Measurements from ENCODE around the gene TBC1D4. TPM values are rescaled to one million over a fixed set of nuclear protein-coding genes. Genes with fewer than 3 reads are reported as not detected.
A peak's percentile ranks its signal among the peaks of the same experiment; 100 is the strongest.

Gene TBC1D4
- total and polyA plus RNA-seq, 10 of the 15 experiments (the other 5 are each of a cell fraction or from before 2014, with no cell fraction given) = 11.0 to 38.6 (median 25.5) TPM

GRCh38 chr13:75482070-75482819, at the start of gene TBC1D4 (continued):
- peak; percentile 81 to 88 (median 86) for TF ChIP-seq CTCF (IDR thresholded peaks at IDR 0.05 in 2 of 3, conservative IDR thresholded peaks at IDR 0.05 in 1 of 3; ENCODE audit: control insufficient read depth in 2 of 3, extremely low read depth in 1 of 3, insufficient read depth in 1 of 3, low read depth in 3 of 3, low read length in 3 of 3)
- TF ChIP-seq EZH2 (IDR thresholded peaks at IDR 0.05; ENCODE audit: borderline replicate concordance, control insufficient read depth, low read depth, low read length) = no peak
- TF ChIP-seq RUNX3 (IDR thresholded peaks at IDR 0.05; ENCODE audit: low read length) = peak; percentile 46
- 0 out of 2 replicates have a peak, but pooled peaks have one; percentile 14 for TF ChIP-seq ATF7 (IDR thresholded peaks at IDR 0.05; ENCODE audit: low read depth)
- peak; percentile 60; the same call in 1 of the 2 replicates for TF ChIP-seq BMI1 (IDR thresholded peaks at IDR 0.05; ENCODE audit: borderline replicate concordance)
- TF ChIP-seq SREBF1 (IDR thresholded peaks at IDR 0.05; ENCODE audit: low read length) = no peak
- TF ChIP-seq RELA (IDR thresholded peaks at IDR 0.05; ENCODE audit: borderline replicate concordance, partially characterized antibody) = peak; percentile 13

GRCh38 chr13:75530549-75530961, 48.6 kb upstream of the TBC1D4 start:
- H3K4me1 ChIP-seq (ENCODE audit: control insufficient read depth, insufficient read depth, low read length) = peaks cover 5% of the 10 kb centered on the region; the same call in 1 of the 2 replicates
- DNase-seq (ENCODE audit: low read depth, low spot score) (no peak), ATAC-seq (peak; percentile 75), FAIRE-seq (peak; percentile 80)
- peaks cover 1% of the 10 kb centered on the region for H3K79me2 ChIP-seq (ENCODE audit: control insufficient read depth, insufficient read depth, low read length)
- no peak overlapping the region for H3K4me3 ChIP-seq
- intact Hi-C loops (cut with micrococcal nuclease; ENCODE audit: unreplicated experiment) (loop anchor here (2.0 kb wide), 1 partner anchor 16 kb away; no protein-coding TSS in a partner anchor), in situ Hi-C loops (cut with MboI) (no loop called here)
- H3K27me3 ChIP-seq (replicated peaks in 1 of 2; ENCODE audit: control insufficient read depth in 2 of 2, insufficient read depth in 2 of 2, low read length in 1 of 2) = no peaks in the 10 kb centered on the region
- no peak overlapping the region for H3K4me2 ChIP-seq (ENCODE audit: control insufficient read depth, insufficient read depth)
- H3K9me3 ChIP-seq (replicated peaks; ENCODE audit: control insufficient read depth, insufficient read depth, low read length) = no peaks in the 10 kb centered on the region; the same call in 2 of the 3 replicates
- peaks cover 0 to 7% of the 10 kb centered on the region in 2 experiments; a peak in 3 of 4 replicates for H3K36me3 ChIP-seq (ENCODE audit: control insufficient read depth in 2 of 2, insufficient read depth in 2 of 2, low read length in 1 of 2)
- POLR2A ChIA-PET = interaction anchor here (1.5 kb wide), 1 partner anchor 17 kb away, joined by 3 read pairs; no protein-coding TSS in a partner anchor
- H3K27ac ChIP-seq (ENCODE audit: control insufficient read depth, insufficient read depth) = no peak overlapping the region
- CTCF ChIA-PET = interaction anchor here (0.6 to 1.0 kb wide), 2 partner anchors 36 to 44 kb away, joined by 3 read pairs; no protein-coding TSS in a partner anchor
- no peak overlapping the region for H2AFZ ChIP-seq (ENCODE audit: control insufficient read depth, low read depth, low read length)
- TF ChIP-seq NFIC (IDR thresholded peaks at IDR 0.05; ENCODE audit: low read depth, low read length) = 0 out of 2 replicates have a peak, but pooled peaks have one; percentile 9
- TF ChIP-seq FOXK2 (IDR thresholded peaks at IDR 0.05) = no peak
- SMC1A ChIA-PET (ENCODE audit: uncharacterized antibody, unreplicated experiment) = interaction anchor here (0.6 to 2.9 kb wide), 3 partner anchors 11 to 41 kb away, joined by 3 to 14 read pairs (median 9); no protein-coding TSS in a partner anchor
- H4K20me1 ChIP-seq (ENCODE audit: control insufficient read depth, insufficient read depth) = peaks cover 3% of the 10 kb centered on the region; the same call in 1 of the 2 replicates
- RAD21 ChIA-PET (ENCODE audit: unreplicated experiment) = interaction anchor here (1.2 to 1.3 kb wide), 2 partner anchors 18 to 48 kb away, joined by 3 to 4 read pairs; partner anchors contain the start of gene TBC1D4
- no TSS peak for BruUV-seq (replicated peaks)
- no peak overlapping the region for H3K9ac ChIP-seq (ENCODE audit: control insufficient read depth, insufficient read depth, low read length)

All from GM12878 (cell line).